Lung (tissue), 12 donors: ENCODE measurements around the gene APC2. TPM values are rescaled to one million over a fixed set of nuclear protein-coding genes. Genes with fewer than 3 reads are reported as not detected.

Experiments
- ATAC-seq: fragments of 200-7000 bp; cut with Tn5 transposase; one replicate; pipeline ENCODE4 v1.9.1; 2020; ENCODE audit warnings: moderate number of reproducible peaks; ENCODE audit not compliant: insufficient read depth, low FRiP score
- DNase-seq, 3 donors: peaks; one replicate each; pipeline ENCODE4 v3.0.0-alpha.2; 2013 to 2017
- H3K27ac ChIP-seq, 2 donors: one replicate each; pipeline ENCODE4 v1.5.1; 2013; ENCODE audit warnings: mild to moderate bottlenecking in 2 of 2, moderate library complexity in 2 of 2, control low read depth in 1 of 2, inconsistent platforms in 1 of 2, low read depth in 1 of 2, low read length in 1 of 2
- H3K27me3 ChIP-seq, 3 donors: one replicate each; pipeline ENCODE4 v1.5.1; 2013; ENCODE audit warnings: low read length in 2 of 3; ENCODE audit not compliant: control insufficient read depth in 3 of 3, insufficient read depth in 3 of 3
- H3K36me3 ChIP-seq, 4 donors: one replicate each; pipeline ENCODE4 v1.5.1; 2013; ENCODE audit warnings: low read length in 4 of 4, mild to moderate bottlenecking in 1 of 4, moderate library complexity in 1 of 4; ENCODE audit not compliant: control insufficient read depth in 4 of 4, insufficient read depth in 4 of 4
- H3K4me1 ChIP-seq, 5 donors: one replicate each; pipeline ENCODE4 v1.5.1; 2013; ENCODE audit warnings: low read length in 5 of 5, mild to moderate bottlenecking in 2 of 5, moderate library complexity in 1 of 5; ENCODE audit not compliant: control insufficient read depth in 5 of 5, insufficient read depth in 5 of 5
- H3K4me3 ChIP-seq: one replicate; pipeline ENCODE4 v1.5.1; 2013; ENCODE audit warnings: mild to moderate bottlenecking, control low read depth, moderate library complexity
- H3K9ac ChIP-seq, 2 donors: one replicate each; pipeline ENCODE4 v1.5.1; 2013; ENCODE audit warnings: low read length in 2 of 2, control low read depth in 1 of 2; ENCODE audit not compliant: insufficient read depth in 1 of 2
- H3K9me3 ChIP-seq, 4 donors: one replicate each; pipeline ENCODE4 v1.5.1; 2013; ENCODE audit warnings: low read length in 3 of 4, mild to moderate bottlenecking in 1 of 4, moderate library complexity in 1 of 4; ENCODE audit not compliant: control insufficient read depth in 4 of 4, insufficient read depth in 3 of 4
- WGBS, 2 donors: extraction: QIAGEN DNeasy Blood & Tissue Kit; methylation state at CpG; one replicate each; pipeline ENCODE4 v1.1.7; 2013; 5-methylcytosine and 5-hydroxymethylcytosine counted together
- polyA plus RNA-seq, 2 donors: library from polyadenylated mRNA; stranded (reverse); fragments of 200-250 nt; gene quantifications; one replicate each; pipeline ENCODE4 v1.2.1, GENCODE V29; 2013
- total RNA-seq, 2 donors: library from RNA; depleted of rRNA in 1 of 2; stranded (reverse); fragments of >200 nt in 1 of 2; gene quantifications; one replicate each; pipeline ENCODE4 v1.2.1, GENCODE V29; 2014 to 2021
- TF ChIP-seq, protein P1 (sequence below): IDR thresholded peaks from 2 replicates; pipeline ENCODE4 v1.5.1; 2012; ENCODE audit warnings: mild to moderate bottlenecking; ENCODE audit errors: control extremely low read depth, extremely low read depth
- donor health status: control.
- donor health status: control.
- donor health status: Bipolar disorder and iron deficiency.
- donor health status: healthy.
- donor health status: DM: yes; HTN: yes; CAD: no.

APC2 gene
- total and polyA plus RNA-seq, 4 donors: 0.01 to 0.37 (median 0.10) TPM

DNA sequence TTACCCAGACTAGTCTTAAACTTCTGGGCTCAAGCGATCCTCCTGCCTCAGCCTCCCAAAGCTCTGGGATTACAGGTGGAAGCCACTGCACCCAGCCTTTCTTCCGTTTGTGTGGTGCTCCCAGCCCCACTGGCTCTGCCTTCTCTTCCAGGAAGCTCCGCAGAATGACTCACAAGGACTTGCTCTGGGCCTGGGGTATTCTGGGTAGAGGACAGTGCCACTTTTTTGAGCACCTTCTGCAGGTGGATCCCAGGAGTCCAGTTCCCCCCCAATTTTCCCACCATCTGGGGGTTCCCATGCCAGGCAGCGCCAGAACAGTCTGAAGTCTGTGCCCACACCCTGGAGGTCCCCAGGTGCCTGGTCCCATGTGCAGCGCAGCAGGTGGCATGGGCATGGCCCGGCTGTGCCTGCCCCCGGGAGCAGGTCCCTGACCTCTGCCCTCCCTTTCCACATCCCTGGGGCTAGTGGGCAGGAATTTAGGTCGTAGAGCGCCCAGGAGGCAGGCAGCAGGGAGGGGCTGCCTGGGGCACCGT lies 42.6 kb downstream of the APC2 start:
- Histone ChIP-seq H3K9me3 (peaks cover 0 to 2% (median 0%) of the 10 kb centered on the region in 4 donors), H3K4me1 (peaks cover 0 to 15% (median 3%) of the 10 kb centered on the region in 5 donors), H3K9ac (no peak overlapping the region), H3K4me3 (no peak overlapping the region), H3K27me3 (peaks cover 3 to 12% (median 5%) of the 10 kb centered on the region in 3 donors), H3K27ac (no peak overlapping the region), H3K36me3 (no peaks in the 10 kb centered on the region)
- TF ChIP-seq, protein P1, sequence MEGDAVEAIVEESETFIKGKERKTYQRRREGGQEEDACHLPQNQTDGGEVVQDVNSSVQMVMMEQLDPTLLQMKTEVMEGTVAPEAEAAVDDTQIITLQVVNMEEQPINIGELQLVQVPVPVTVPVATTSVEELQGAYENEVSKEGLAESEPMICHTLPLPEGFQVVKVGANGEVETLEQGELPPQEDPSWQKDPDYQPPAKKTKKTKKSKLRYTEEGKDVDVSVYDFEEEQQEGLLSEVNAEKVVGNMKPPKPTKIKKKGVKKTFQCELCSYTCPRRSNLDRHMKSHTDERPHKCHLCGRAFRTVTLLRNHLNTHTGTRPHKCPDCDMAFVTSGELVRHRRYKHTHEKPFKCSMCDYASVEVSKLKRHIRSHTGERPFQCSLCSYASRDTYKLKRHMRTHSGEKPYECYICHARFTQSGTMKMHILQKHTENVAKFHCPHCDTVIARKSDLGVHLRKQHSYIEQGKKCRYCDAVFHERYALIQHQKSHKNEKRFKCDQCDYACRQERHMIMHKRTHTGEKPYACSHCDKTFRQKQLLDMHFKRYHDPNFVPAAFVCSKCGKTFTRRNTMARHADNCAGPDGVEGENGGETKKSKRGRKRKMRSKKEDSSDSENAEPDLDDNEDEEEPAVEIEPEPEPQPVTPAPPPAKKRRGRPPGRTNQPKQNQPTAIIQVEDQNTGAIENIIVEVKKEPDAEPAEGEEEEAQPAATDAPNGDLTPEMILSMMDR: no peak
- ATAC-seq (no peak), DNase-seq (no peak)
- WGBS, 2 donors: 75 to 87% methylated on average over 10 of the region's 10 CpGs

GRCh38 chr19:1494115-1494815 lies 44.3 kb downstream of the APC2 start:
- TF ChIP-seq, protein P1: no peak
- Histone ChIP-seq H3K9ac (no peak overlapping the region), H3K27ac (no peak overlapping the region), H3K4me3 (no peak overlapping the region), H3K36me3 (no peaks in the 10 kb centered on the region), H3K9me3 (peaks cover 0 to 2% (median 0%) of the 10 kb centered on the region in 4 donors), H3K4me1 (peaks cover 0 to 15% (median 3%) of the 10 kb centered on the region in 5 donors), H3K27me3 (peaks cover 3 to 12% (median 5%) of the 10 kb centered on the region in 3 donors)
- 68 to 80% methylated on average over 15 of the region's 15 CpGs for WGBS, 2 donors
- DNase-seq: no peak
- ATAC-seq: no peak

DNA sequence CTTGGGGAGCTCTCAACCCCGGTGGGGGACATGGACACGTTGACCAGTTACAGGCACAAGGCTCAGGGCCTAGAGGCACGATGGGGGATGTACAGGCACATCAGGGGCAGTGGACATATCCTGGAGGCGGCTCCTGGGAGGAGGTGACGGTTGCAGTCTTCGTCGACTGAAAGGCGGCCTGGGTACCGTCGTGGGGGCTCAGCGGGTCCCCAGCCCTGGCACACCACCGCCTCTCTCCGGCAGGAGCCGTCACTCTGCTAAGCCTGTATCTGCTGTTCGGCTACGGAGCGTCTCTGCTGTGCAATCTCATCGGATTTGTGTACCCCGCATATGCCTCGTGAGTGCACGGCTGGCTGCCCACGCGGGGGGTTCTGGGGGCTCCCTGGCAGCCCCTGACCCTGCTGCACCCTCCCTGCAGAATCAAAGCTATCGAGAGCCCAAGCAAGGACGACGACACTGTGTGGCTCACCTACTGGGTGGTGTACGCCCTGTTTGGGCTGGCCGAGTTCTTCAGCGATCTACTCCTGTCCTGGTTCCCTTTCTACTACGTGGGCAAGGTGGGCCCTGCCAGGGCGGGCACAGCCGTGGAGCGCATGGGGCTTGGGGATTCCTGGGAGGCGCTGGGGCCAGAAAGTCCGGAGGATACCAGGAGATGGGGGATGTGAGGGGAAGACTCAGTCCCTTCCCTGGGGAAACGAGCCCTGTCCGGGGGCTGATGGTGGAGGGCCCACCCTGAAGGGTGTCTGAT lies 45.3 kb downstream of the APC2 start:
- Histone ChIP-seq H3K4me3 (no peak overlapping the region), H3K4me1 (peaks cover 0 to 11% (median 3%) of the 10 kb centered on the region in 5 donors), H3K27me3 (peaks cover 3 to 12% (median 5%) of the 10 kb centered on the region in 3 donors), H3K27ac (no peak overlapping the region), H3K9me3 (peaks cover 0 to 2% (median 0%) of the 10 kb centered on the region in 4 donors), H3K36me3 (no peaks in the 10 kb centered on the region), H3K9ac (no peak overlapping the region)
- WGBS, 2 donors: 85 to 90% methylated on average over 37 of the region's 37 CpGs
- DNase-seq (no peak), ATAC-seq (no peak)
- TF ChIP-seq, protein P1: no peak
